Motor neuron (in vitro differentiated cells): ENCODE results near the gene SCAF1. TPM values are rescaled to one million over a fixed set of nuclear protein-coding genes. Genes with fewer than 3 reads are reported as not detected.

Source experiments
- ATAC-seq, 8 experiments: fragments of 200-7000 bp; cut with Tn5 transposase; replicated peaks in 6 of 8; 2 replicates each; pipeline ENCODE4 v1.8.0; 2021; ENCODE audit warnings: mild to moderate bottlenecking in 8 of 8, moderate library complexity in 8 of 8
- H3K27ac ChIP-seq, 2 donors: fragments of 250-450 bp; sonication (Bioruptor Pico); 2 replicates each; pipeline ENCODE4 v1.9.0; 2021; ENCODE audit warnings: antibody characterized with exemption in 2 of 2, mild to moderate bottlenecking in 2 of 2, moderate library complexity in 1 of 2
- H3K4me1 ChIP-seq, 2 donors: fragments of 250-450 bp; sonication (Bioruptor Pico); replicated peaks in 1 of 2; 2 replicates each; pipeline ENCODE4 v1.6.1; 2021; ENCODE audit warnings: antibody characterized with exemption in 2 of 2, mild to moderate bottlenecking in 2 of 2, moderate library complexity in 1 of 2
- H3K4me3 ChIP-seq, 5 donors: fragments of 250-450 bp; sonication (Bioruptor Pico); 2 replicates each; pipeline ENCODE4 v1.9.0; 2021; ENCODE audit warnings: antibody characterized with exemption in 5 of 5, mild to moderate bottlenecking in 5 of 5, moderate library complexity in 4 of 5
- WGBS, 10 experiments: fragments of 450-650 bp; shearing (Covaris generic); methylation state at CpG; one replicate each; pipeline ENCODE4 v1.0.0; 2022; 5-methylcytosine and 5-hydroxymethylcytosine counted together
- in situ Hi-C, 9 experiments: fragments of 400-800 bp; cut with MboI; loops; one replicate each; pipeline ENCODE4 v1.15.0; 2021; ENCODE audit warnings: low sequenced_read_pairs in 9 of 9, low pct_unique_long_range_greater_than_20kb in 2 of 9; ENCODE audit not compliant: unreplicated experiment in 9 of 9
- total RNA-seq, 8 experiments: library from RNA; unstranded; fragments of 300-600 nt; gene quantifications; 2 replicates each; pipeline versions ENCODE4 v1.2.3 to v1.2.4, GENCODE V29; 2022

The SCAF1 gene
- total RNA-seq, 8 experiments from 2014 or later = 10.1 to 33.0 (median 20.1) TPM

GRCh38 chr19:49682274-49682673 lies 40.3 kb downstream of the SCAF1 start:
- no peak overlapping the region for H3K27ac ChIP-seq

GRCh38 chr19:49683814-49684250 lies 41.8 kb downstream of the SCAF1 start:
- Histone ChIP-seq H3K27ac (no peak overlapping the region), H3K4me1 (peaks cover 21 to 26% of the 10 kb centered on the region in 2 donors), H3K4me3 (no peak overlapping the region)
- in situ Hi-C loops = no loop called here
- ATAC-seq = no peak
- WGBS, 10 experiments = 60 to 100% (median 100%) methylated on average over 1 to 9 of the region's 18 CpGs; no CpG with 5 or more reads in 4 of the 10 experiments

More at GRCh38 chr19:49682274-49682673, 40.3 kb downstream of the SCAF1 start:
- WGBS, 10 experiments = 62 to 100% (median 89%) methylated on average over 1 to 8 of the region's 8 CpGs; no CpG with 5 or more reads in 2 of the 10 experiments
- no peak for ATAC-seq
- Histone ChIP-seq H3K4me1 (peaks cover 25 to 26% of the 10 kb centered on the region in 2 donors), H3K4me3 (no peak overlapping the region)
- in situ Hi-C loops = no loop called here

- Histone ChIP-seq H3K4me1 (peaks cover 21 to 26% of the 10 kb centered on the region in 2 donors), H3K4me3 (no peak overlapping the region), H3K27ac (no peak overlapping the region)
- peak in 2 of 8 experiments; percentile 7 to 12 for ATAC-seq
- in situ Hi-C loops = no loop called here
- WGBS, 10 experiments = 68 to 100% (median 95%) methylated on average over 1 to 11 of the region's 35 CpGs; no CpG with 5 or more reads in 5 of the 10 experiments
Observed at GRCh38 chr19:49684251-49684982, 42.4 kb downstream of the SCAF1 start.

GRCh38 chr19:49684983-49685553 lies 43.1 kb downstream of the SCAF1 start:
- WGBS, 10 experiments = 79 to 100% (median 96%) methylated on average over 2 to 8 of the region's 13 CpGs; no CpG with 5 or more reads in 6 of the 10 experiments
- Histone ChIP-seq H3K4me3 (no peak overlapping the region), H3K27ac (no peak overlapping the region), H3K4me1 (peaks cover 17 to 22% of the 10 kb centered on the region in 2 donors)
- in situ Hi-C loops = no loop called here
- no peak for ATAC-seq

GRCh38 chr19:49685845-49686332 lies 43.9 kb downstream of the SCAF1 start:
- H3K4me3 ChIP-seq = no peak overlapping the region

GRCh38 chr19:49686503-49687088 lies 44.6 kb downstream of the SCAF1 start:
- Histone ChIP-seq H3K4me1 (peaks cover 10 to 14% of the 10 kb centered on the region in 2 donors), H3K27ac (no peak overlapping the region), H3K4me3 (no peak overlapping the region)
- in situ Hi-C loops = no loop called here
- WGBS, 10 experiments = no CpG with 5 or more reads among the region's 27 CpGs
- no peak for ATAC-seq

More at GRCh38 chr19:49685845-49686332, 43.9 kb downstream of the SCAF1 start:
- ATAC-seq = no peak
- Histone ChIP-seq H3K27ac (no peak overlapping the region), H3K4me1 (peaks cover 11 to 16% of the 10 kb centered on the region in 2 donors)
- in situ Hi-C loops = no loop called here
- 68 to 90% (median 80%) methylated on average over 1 to 7 of the region's 23 CpGs; no CpG with 5 or more reads in 5 of the 10 experiments for WGBS, 10 experiments

GRCh38 chr19:49687150-49687549 lies 45.1 kb downstream of the SCAF1 start:
- H3K4me1 ChIP-seq = peaks cover 10 to 16% of the 10 kb centered on the region in 2 donors
- no CpG with 5 or more reads among the region's 12 CpGs for WGBS, 10 experiments
- ATAC-seq = no peak
- H3K4me3 ChIP-seq = no peak overlapping the region
- no peak overlapping the region for H3K27ac ChIP-seq
- in situ Hi-C loops = no loop called here

- ATAC-seq = no peak
- in situ Hi-C loops = no loop called here
- Histone ChIP-seq H3K27ac (no peak overlapping the region), H3K4me3 (no peak overlapping the region), H3K4me1 (peaks cover 14 to 20% of the 10 kb centered on the region in 2 donors)
- 0 to 60% (median 17%) methylated on average over 1 to 3 of the region's 26 CpGs; no CpG with 5 or more reads in 5 of the 10 experiments for WGBS, 10 experiments
Observed at GRCh38 chr19:49687566-49688316, 45.7 kb downstream of the SCAF1 start.

- Histone ChIP-seq H3K4me1 (peaks cover 16 to 20% of the 10 kb centered on the region in 2 donors), H3K4me3 (no peak overlapping the region), H3K27ac (no peak overlapping the region)
- no peak for ATAC-seq
- in situ Hi-C loops = no loop called here
- WGBS, 10 experiments = 50 to 100% (median 79%) methylated on average over 1 to 3 of the region's 12 CpGs; no CpG with 5 or more reads in 5 of the 10 experiments
Observed at GRCh38 chr19:49688531-49689132, 46.6 kb downstream of the SCAF1 start.

- ATAC-seq = peak; percentile 8 to 37 (median 22)
- in situ Hi-C loops = no loop called here
- Histone ChIP-seq H3K4me3 (peak within 1 kb of the TSS; percentile 48 to 55 (median 51)), H3K4me1 (peaks cover 16 to 20% of the 10 kb centered on the region in 2 donors), H3K27ac (peak within 1 kb of the TSS; percentile 92 to 98)
- 13 to 48% (median 31%) methylated on average over 2 to 16 of the region's 54 CpGs; no CpG with 5 or more reads in 6 of the 10 experiments for WGBS, 10 experiments
Observed at GRCh38 chr19:49689133-49690078, 47.4 kb downstream of the SCAF1 start, which contains the start of gene ADM5. Gene ADM5 (plus strand): TSS chr19:49689594. CDS start chr19:49689838, 244 bp downstream.

GRCh38 chr19:49690079-49690655 lies 48.2 kb downstream of the SCAF1 start:
- in situ Hi-C loops = no loop called here
- ATAC-seq = peak; percentile 0 to 20 (median 8)
- 0 to 39% (median 17%) methylated on average over 1 to 13 of the region's 39 CpGs; no CpG with 5 or more reads in 7 of the 10 experiments for WGBS, 10 experiments
- H3K4me3 ChIP-seq = peak overlapping the region; percentile 48 to 55 (median 51)
- peak overlapping the region; percentile 92 to 98 for H3K27ac ChIP-seq
- H3K4me1 ChIP-seq = peaks cover 16 to 20% of the 10 kb centered on the region in 2 donors
